A673 (cell line): Measurements from ENCODE around the gene PDE11A. TPM values are rescaled to one million over a fixed set of nuclear protein-coding genes. Genes with fewer than 3 reads are reported as not detected.

ENCODE experiments used
- BruUV-seq: library from RNA; stranded (reverse); fragments of 400-500 nt; replicated peaks from 2 replicates; lab custom pipeline; 2021; lab: Mats Ljungman, UMichigan
- CTCF ChIA-PET: fragments of 300-600 bp; sonication (Branson Sonifier 250); formaldehyde crosslinking; loops from one replicate; lab custom pipeline; 2022; ENCODE audit warnings: antibody characterized with exemption; lab: Charles Lee
- POLR2A ChIA-PET: fragments of 300-600 bp; sonication (Branson Sonifier 250); formaldehyde crosslinking; loops from one replicate; lab custom pipeline; 2022; ENCODE audit warnings: antibody characterized with exemption; ENCODE audit not compliant: low non-redundant PET; lab: Charles Lee
- DNase-seq: peaks from one replicate; pipeline ENCODE4 v3.0.0-alpha.2; 2015; ENCODE audit warnings: low spot score
- H3K27ac ChIP-seq: fragments of 200-600 bp; sonication (generic); 2 replicates; pipeline ENCODE4 v1.5.1; 2016; ENCODE audit warnings: mixed run types, low read depth, mild to moderate bottlenecking, mixed read lengths, antibody characterized with exemption, low read length; ENCODE audit not compliant: poor library complexity, severe bottlenecking
- H3K27me3 ChIP-seq: fragments of 200-600 bp; sonication (generic); replicated peaks from 2 replicates; pipeline ENCODE4 v1.6.1; 2017; ENCODE audit warnings: mixed run types, low read depth, mild to moderate bottlenecking, mixed read lengths, antibody characterized with exemption, low read length; ENCODE audit not compliant: insufficient read depth, poor library complexity
- H3K36me3 ChIP-seq: fragments of 200-600 bp; sonication (generic); 2 replicates; pipeline ENCODE4 v1.6.1; 2016; ENCODE audit warnings: mixed run types, mild to moderate bottlenecking, mixed read lengths, antibody characterized with exemption, low read length; ENCODE audit not compliant: insufficient read depth, poor library complexity, severe bottlenecking
- H3K4me1 ChIP-seq: fragments of 200-600 bp; sonication (generic); 2 replicates; pipeline ENCODE4 v1.6.1; 2017; ENCODE audit warnings: mixed run types, mild to moderate bottlenecking, mixed read lengths, antibody characterized with exemption, low read length; ENCODE audit not compliant: insufficient read depth, poor library complexity, severe bottlenecking
- H3K4me3 ChIP-seq: fragments of 200-600 bp; sonication (generic); 2 replicates; pipeline ENCODE4 v1.5.1; 2016; ENCODE audit warnings: low read depth, mixed run types, mild to moderate bottlenecking, mixed read lengths, low read length; ENCODE audit not compliant: poor library complexity, severe bottlenecking
- H3K9me3 ChIP-seq: fragments of 200-600 bp; sonication (generic); 2 replicates; pipeline ENCODE4 v1.6.1; 2016; ENCODE audit warnings: mixed run types, low read depth, mild to moderate bottlenecking, mixed read lengths, antibody characterized with exemption, low read length; ENCODE audit not compliant: poor library complexity, severe bottlenecking
- EZH2 ChIP-seq: fragments of 200-600 bp; sonication (generic); IDR thresholded peaks from 2 replicates; pipeline ENCODE4 v1.6.1; 2017; ENCODE audit warnings: borderline replicate concordance, low read depth, mild to moderate bottlenecking, mixed read lengths, antibody characterized with exemption, low read length; ENCODE audit not compliant: poor library complexity, severe bottlenecking
- intact Hi-C: fragments of 100-400 bp; cut with micrococcal nuclease; formaldehyde crosslinking; loops from one replicate; pipeline ENCODE4 v1.10.0; 2022; ENCODE audit not compliant: unreplicated experiment
- total RNA-seq: library from RNA; stranded (reverse); gene quantifications from 2 replicates; pipeline ENCODE4 v1.2.3, GENCODE V29; 2021
- TF ChIP-seq, protein P1 (sequence below): fragments of 300-800, 200-600 bp; sonication (generic); conservative IDR thresholded peaks from 2 replicates; pipeline ENCODE4 v1.5.1; 2017; ENCODE audit warnings: low read depth, mild to moderate bottlenecking, antibody characterized with exemption, low read length, moderate library complexity, mixed read lengths

The PDE11A gene
- total RNA-seq, 1 experiment from 2014 or later, result not detected

- H3K4me1 ChIP-seq, result no peaks in the 10 kb centered on the region
- intact Hi-C loops, result no loop called here
- ChIA-PET POLR2A (no interaction called here), CTCF (no interaction called here)
- H3K27me3 ChIP-seq, result peaks cover 10% of the 10 kb centered on the region
- H3K36me3 ChIP-seq, result no peaks in the 10 kb centered on the region
- TF ChIP-seq, protein P1, sequence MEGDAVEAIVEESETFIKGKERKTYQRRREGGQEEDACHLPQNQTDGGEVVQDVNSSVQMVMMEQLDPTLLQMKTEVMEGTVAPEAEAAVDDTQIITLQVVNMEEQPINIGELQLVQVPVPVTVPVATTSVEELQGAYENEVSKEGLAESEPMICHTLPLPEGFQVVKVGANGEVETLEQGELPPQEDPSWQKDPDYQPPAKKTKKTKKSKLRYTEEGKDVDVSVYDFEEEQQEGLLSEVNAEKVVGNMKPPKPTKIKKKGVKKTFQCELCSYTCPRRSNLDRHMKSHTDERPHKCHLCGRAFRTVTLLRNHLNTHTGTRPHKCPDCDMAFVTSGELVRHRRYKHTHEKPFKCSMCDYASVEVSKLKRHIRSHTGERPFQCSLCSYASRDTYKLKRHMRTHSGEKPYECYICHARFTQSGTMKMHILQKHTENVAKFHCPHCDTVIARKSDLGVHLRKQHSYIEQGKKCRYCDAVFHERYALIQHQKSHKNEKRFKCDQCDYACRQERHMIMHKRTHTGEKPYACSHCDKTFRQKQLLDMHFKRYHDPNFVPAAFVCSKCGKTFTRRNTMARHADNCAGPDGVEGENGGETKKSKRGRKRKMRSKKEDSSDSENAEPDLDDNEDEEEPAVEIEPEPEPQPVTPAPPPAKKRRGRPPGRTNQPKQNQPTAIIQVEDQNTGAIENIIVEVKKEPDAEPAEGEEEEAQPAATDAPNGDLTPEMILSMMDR, result no peak
- TF ChIP-seq EZH2, result no peak
- no TSS peak for BruUV-seq
- no peak overlapping the region for H3K27ac ChIP-seq
- H3K4me3 ChIP-seq, result no peak overlapping the region
- no peak for DNase-seq
- H3K9me3 ChIP-seq, result no peaks in the 10 kb centered on the region
These were observed 62.8 kb downstream of the PDE11A start for GRCh38 chr2:178009813-178010212.

GRCh38 chr2:178008636-178009289 is 63.8 kb downstream of the PDE11A start:
- CTCF ChIA-PET, result interaction anchor here (0.6 kb wide), 1 partner anchor 699 kb away, joined by 3 read pairs; no protein-coding TSS in a partner anchor
- Histone ChIP-seq H3K36me3 (no peaks in the 10 kb centered on the region), H3K9me3 (no peaks in the 10 kb centered on the region), H3K27ac (no peak overlapping the region), H3K27me3 (peaks cover 15% of the 10 kb centered on the region), H3K4me3 (no peak overlapping the region), H3K4me1 (no peaks in the 10 kb centered on the region)
- intact Hi-C loops, result no loop called here
- TF ChIP-seq, protein P1, result no peak
- TF ChIP-seq EZH2, result no peak
- POLR2A ChIA-PET, result no interaction called here
- DNase-seq, result peak; percentile 67
- BruUV-seq, result no TSS peak

DNA sequence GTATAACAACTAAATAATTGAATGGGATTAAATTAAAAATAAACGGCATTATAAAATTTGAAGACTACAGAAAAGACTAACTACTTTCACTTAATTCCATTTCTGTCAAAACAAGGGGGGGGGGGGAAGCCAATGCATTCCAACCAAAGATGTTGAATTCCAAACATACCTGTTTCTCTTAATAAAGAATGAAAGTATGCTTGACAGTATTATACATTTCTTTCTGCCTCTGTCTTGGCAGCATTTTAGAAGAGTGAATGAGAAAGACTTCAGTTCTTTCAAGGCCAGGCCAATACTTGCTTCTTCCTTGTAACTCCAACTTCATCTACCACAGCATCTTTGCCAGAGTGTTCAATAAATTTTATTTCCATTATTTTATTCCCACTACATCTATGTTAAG is 65.9 kb downstream of the PDE11A start:
- no peaks in the 10 kb centered on the region for H3K36me3 ChIP-seq
- intact Hi-C loops, result no loop called here
- H3K4me3 ChIP-seq, result no peak overlapping the region
- POLR2A ChIA-PET, result no interaction called here
- H3K27me3 ChIP-seq, result peaks cover 23% of the 10 kb centered on the region
- TF ChIP-seq EZH2, result no peak
- TF ChIP-seq, protein P1, result no peak
- DNase-seq, result no peak
- H3K4me1 ChIP-seq, result no peaks in the 10 kb centered on the region
- H3K27ac ChIP-seq, result no peak overlapping the region
- BruUV-seq, result no TSS peak
- CTCF ChIA-PET, result no interaction called here
- no peaks in the 10 kb centered on the region for H3K9me3 ChIP-seq
